H9 (cell line): ENCODE measurements around the gene POLR1D. TPM values are rescaled to one million over a fixed set of nuclear protein-coding genes. Genes with fewer than 3 reads are reported as not detected.

Experiments
- DNase-seq: peaks from one replicate; pipeline ENCODE4 v3.0.0-alpha.2; 2017
- H2AFZ ChIP-seq: one replicate; pipeline ENCODE4 v1.6.1; 2013; ENCODE audit warnings: mild to moderate bottlenecking, low read length, control low read depth, moderate library complexity
- H2AK5ac ChIP-seq: 2 replicates; pipeline ENCODE4 v1.6.1; 2013; ENCODE audit warnings: low read length, control low read depth, mixed read lengths; ENCODE audit not compliant: insufficient read length
- H2BK120ac ChIP-seq: one replicate; pipeline ENCODE4 v1.6.1; 2013; ENCODE audit warnings: low read depth, mild to moderate bottlenecking, low read length, control low read depth, inconsistent platforms; ENCODE audit not compliant: poor library complexity, severe bottlenecking
- H2BK12ac ChIP-seq: 2 replicates; pipeline ENCODE4 v1.6.1; 2013; ENCODE audit warnings: low read length, control low read depth, mixed read lengths, low read depth; ENCODE audit not compliant: insufficient read length
- H2BK15ac ChIP-seq: 2 replicates; pipeline ENCODE4 v1.6.1; 2013; ENCODE audit warnings: low read depth, low read length, control low read depth
- H2BK20ac ChIP-seq: one replicate; pipeline ENCODE4 v1.6.1; 2013; ENCODE audit warnings: low read depth, mild to moderate bottlenecking, low read length, control low read depth, inconsistent platforms; ENCODE audit not compliant: poor library complexity, severe bottlenecking
- H2BK5ac ChIP-seq: 2 replicates; pipeline ENCODE4 v1.6.1; 2013; ENCODE audit warnings: low read length, control low read depth, mixed read lengths; ENCODE audit not compliant: insufficient read length
- H3K14ac ChIP-seq: 2 replicates; pipeline ENCODE4 v1.6.1; 2013; ENCODE audit warnings: low read length, control low read depth; ENCODE audit not compliant: insufficient read depth
- H3K18ac ChIP-seq: 2 replicates; pipeline ENCODE4 v1.6.1; 2013; ENCODE audit warnings: low read depth, mild to moderate bottlenecking, mixed read lengths, low read length, control low read depth; ENCODE audit not compliant: insufficient read length
- H3K23ac ChIP-seq: 2 replicates; pipeline ENCODE4 v1.6.1; 2013; ENCODE audit warnings: low read length, control low read depth, mixed read lengths, low read depth; ENCODE audit not compliant: insufficient read length
- H3K23me2 ChIP-seq: 2 replicates; pipeline ENCODE4 v1.6.1; 2013; ENCODE audit warnings: low read depth, mild to moderate bottlenecking, mixed read lengths, low read length, control low read depth; ENCODE audit not compliant: insufficient read length, poor library complexity, severe bottlenecking
- H3K27ac ChIP-seq: 2 replicates; pipeline ENCODE4 v1.5.1; 2013; ENCODE audit warnings: low read length, control low read depth, mixed read lengths, low read depth; ENCODE audit not compliant: insufficient read length
- H3K27me3 ChIP-seq: 2 replicates; pipeline ENCODE4 v1.6.1; 2013; ENCODE audit warnings: low read length, control low read depth, inconsistent platforms; ENCODE audit not compliant: insufficient read depth
- H3K4ac ChIP-seq: 2 replicates; pipeline ENCODE4 v1.6.1; 2013; ENCODE audit warnings: low read depth, mild to moderate bottlenecking, control low read depth, inconsistent platforms, low read length, moderate library complexity
- H3K4me1 ChIP-seq: 2 replicates; pipeline ENCODE4 v1.6.1; 2013; ENCODE audit warnings: low read length, control low read depth, inconsistent platforms; ENCODE audit not compliant: insufficient read depth
- H3K4me2 ChIP-seq: 2 replicates; pipeline ENCODE4 v1.6.1; 2013; ENCODE audit warnings: low read length, control low read depth, mixed read lengths; ENCODE audit not compliant: insufficient read length, insufficient read depth
- H3K56ac ChIP-seq: 2 replicates; pipeline ENCODE4 v1.6.1; 2013; ENCODE audit warnings: low read depth, mild to moderate bottlenecking, mixed read lengths, low read length, control low read depth; ENCODE audit not compliant: insufficient read length
- H3K79me1 ChIP-seq: 2 replicates; pipeline ENCODE4 v1.6.1; 2013; ENCODE audit warnings: low read depth, mild to moderate bottlenecking, moderate library complexity, low read length, control low read depth, inconsistent platforms; ENCODE audit not compliant: insufficient read depth, poor library complexity, severe bottlenecking
- H3K79me2 ChIP-seq: 2 replicates; pipeline ENCODE4 v1.6.1; 2013; ENCODE audit warnings: low read length, control low read depth, inconsistent platforms; ENCODE audit not compliant: insufficient read depth
- H3K9ac ChIP-seq: 2 replicates; pipeline ENCODE4 v1.6.1; 2013; ENCODE audit warnings: low read length, control low read depth, mixed read lengths; ENCODE audit not compliant: insufficient read length; ENCODE audit errors: extremely low read depth
- H3K9me3 ChIP-seq: one replicate; pipeline ENCODE4 v1.6.1; 2013; ENCODE audit warnings: low read depth, low read length, inconsistent platforms; ENCODE audit not compliant: control insufficient read depth
- H3T11ph ChIP-seq: one replicate; pipeline ENCODE4 v1.6.1; 2013; ENCODE audit warnings: mild to moderate bottlenecking, low read length, control low read depth, inconsistent platforms
- H4K20me1 ChIP-seq: one replicate; pipeline ENCODE4 v1.6.1; 2013; ENCODE audit not compliant: control insufficient read depth, insufficient read length, insufficient read depth
- H4K5ac ChIP-seq: 2 replicates; pipeline ENCODE4 v1.6.1; 2013; ENCODE audit warnings: low read depth, mild to moderate bottlenecking, mixed read lengths, low read length, control low read depth; ENCODE audit not compliant: insufficient read length
- H4K8ac ChIP-seq: replicated peaks from 2 replicates; pipeline ENCODE4 v1.6.1; 2013; ENCODE audit warnings: low read length, control low read depth, mixed read lengths, low read depth; ENCODE audit not compliant: insufficient read length
- H4K91ac ChIP-seq: 2 replicates; pipeline ENCODE4 v1.6.1; 2013; ENCODE audit warnings: low read depth, mild to moderate bottlenecking, moderate library complexity, mixed read lengths, low read length, control low read depth; ENCODE audit not compliant: insufficient read length
- H3K27ac Mint-ChIP-seq, 3 experiments: 2 replicates in 2 of 3; 3 replicates in 1 of 3; pipeline ENCODE4 v1.8.0; 2020 to 2021; ENCODE audit warnings: mixed read lengths in 3 of 3, mild to moderate bottlenecking in 1 of 3, moderate library complexity in 1 of 3
- H3K27me3 Mint-ChIP-seq: 2 replicates; pipeline ENCODE4 v1.8.0; 2021; ENCODE audit warnings: low read depth, mild to moderate bottlenecking, moderate library complexity, mixed read lengths
- H3K36me3 Mint-ChIP-seq, 3 experiments: 2 replicates in 2 of 3; 3 replicates in 1 of 3; pipeline ENCODE4 v1.8.0; 2020 to 2021; ENCODE audit warnings: low read depth in 3 of 3, mixed read lengths in 3 of 3; ENCODE audit not compliant: insufficient read depth in 1 of 3
- H3K4me1 Mint-ChIP-seq, 2 experiments: 2 replicates each; pipeline ENCODE4 v1.8.0; 2020; ENCODE audit warnings: mixed read lengths in 2 of 2
- H3K4me3 Mint-ChIP-seq, 2 experiments: 2 replicates in 1 of 2; 3 replicates in 1 of 2; pipeline ENCODE4 v1.8.0; 2020 to 2021; ENCODE audit warnings: mild to moderate bottlenecking in 2 of 2, mixed read lengths in 2 of 2, moderate library complexity in 1 of 2
- H3K9me3 Mint-ChIP-seq, 2 experiments: 2 replicates in 1 of 2; 3 replicates in 1 of 2; pipeline ENCODE4 v1.8.0; 2020; ENCODE audit warnings: mild to moderate bottlenecking in 2 of 2, mixed read lengths in 2 of 2, moderate library complexity in 1 of 2
- CTCF ChIP-seq: fragments of 200-600 bp; sonication (generic); conservative IDR thresholded peaks from 3 replicates; pipeline ENCODE4 v1.8.0; 2021; ENCODE audit warnings: antibody characterized with exemption, mild to moderate bottlenecking
- WGBS: extraction: QIAGEN DNeasy Blood & Tissue Kit; methylation state at CpG from one replicate; pipeline ENCODE4 v1.1.7; 2013; ENCODE audit warnings: missing lambda C conversion rate, low lambda C conversion rate, mixed read lengths; ENCODE audit not compliant: insufficient read length; ENCODE audit errors: extremely low coverage; 5-methylcytosine and 5-hydroxymethylcytosine counted together
- total RNA-seq: library from RNA; stranded (reverse); gene quantifications from 2 replicates; pipeline ENCODE4 v1.2.1, GENCODE V29; 2021

POLR1D gene
- total RNA-seq, 1 experiment from 2014 or later, result 167 TPM

- no peak overlapping the region for H3K27ac ChIP-seq
- H3K18ac ChIP-seq, result no peak overlapping the region
- no peak overlapping the region for H2BK20ac ChIP-seq
- H2AFZ ChIP-seq, result no peak overlapping the region
- H4K8ac ChIP-seq, result no peak overlapping the region
- no peaks in the 10 kb centered on the region for H3K9me3 ChIP-seq
- Mint-ChIP-seq H3K4me3 (no peak overlapping the region), H3K4me1 (peaks cover 8 to 14% of the 10 kb centered on the region in 2 experiments; a peak in 3 of 4 replicates), H3K27ac (peak overlapping the region in 1 of 3 experiments; percentile 21; a peak in 1 of 7 replicates), H3K36me3 (peaks cover 8 to 14% (median 10%) of the 10 kb centered on the region in 3 experiments; a peak in 6 of 7 replicates), H3K27me3 (no peaks in the 10 kb centered on the region), H3K9me3 (no peaks in the 10 kb centered on the region)
- no CpG with 5 or more reads among the region's 3 CpGs for WGBS
- no peak overlapping the region for H3K4me2 ChIP-seq
- H4K91ac ChIP-seq, result no peak overlapping the region
- H3K23ac ChIP-seq, result no peak overlapping the region
- no peaks in the 10 kb centered on the region for H4K20me1 ChIP-seq
- no peak overlapping the region for H4K5ac ChIP-seq
- H3K9ac ChIP-seq, result no peak overlapping the region
- TF ChIP-seq CTCF, result peak; percentile 55
- no peaks in the 10 kb centered on the region for H3K27me3 ChIP-seq
- no peak overlapping the region for H2AK5ac ChIP-seq
- H3K79me2 ChIP-seq, result no peaks in the 10 kb centered on the region
- no peak overlapping the region for H2BK12ac ChIP-seq
- no peak overlapping the region for H2BK120ac ChIP-seq
- DNase-seq, result no peak
- no peak overlapping the region for H3K56ac ChIP-seq
- no peaks in the 10 kb centered on the region for H3K23me2 ChIP-seq
- no peak overlapping the region for H2BK15ac ChIP-seq
- H3K4ac ChIP-seq, result no peak overlapping the region
- no peak overlapping the region for H2BK5ac ChIP-seq
- no peaks in the 10 kb centered on the region for H3K79me1 ChIP-seq
- H3K14ac ChIP-seq, result no peak overlapping the region
- no peaks in the 10 kb centered on the region for H3K4me1 ChIP-seq
- H3T11ph ChIP-seq, result no peak overlapping the region
These were observed 43.6 kb downstream of the POLR1D start for GRCh38 chr13:27665333-27665732.
